ENCODE measurements around the gene NDC1. TPM values are rescaled to one million over a fixed set of nuclear protein-coding genes. Genes with fewer than 3 reads are reported as not detected.

The NDC1 gene
- total RNA-seq, 2 donors from 2014 or later: 32.4 to 38.7 TPM

GRCh38 chr1:53810497-53810896, 27.6 kb downstream of the NDC1 start:
- peaks cover 76% of the 10 kb centered on the region for H3K36me3 ChIP-seq (ENCODE audit: control insufficient read depth, insufficient read depth, low read length)
- H3K9me3 Mint-ChIP-seq: peaks cover 29% of the 10 kb centered on the region
- no peak overlapping the region for H3K9ac ChIP-seq (ENCODE audit: extremely low read depth, low read length, poor library complexity, severe bottlenecking)
- peaks cover 67% of the 10 kb centered on the region for H3K36me3 Mint-ChIP-seq (ENCODE audit: low read depth)
- H3K27me3 Mint-ChIP-seq (ENCODE audit: insufficient read depth): no peaks in the 10 kb centered on the region
- H3K9me3 ChIP-seq (ENCODE audit: control insufficient read depth, low read length): peaks cover 26% of the 10 kb centered on the region
- no peak overlapping the region for H3K4me3 Mint-ChIP-seq
- no peak overlapping the region for H3K27ac Mint-ChIP-seq
- H3K27ac ChIP-seq (ENCODE audit: low read depth, low read length): no peak overlapping the region
- H3K4me1 Mint-ChIP-seq: peaks cover 9% of the 10 kb centered on the region
- H3K27me3 ChIP-seq (ENCODE audit: control insufficient read depth, insufficient read depth, low read length, poor library complexity, severe bottlenecking): no peaks in the 10 kb centered on the region
- no peaks in the 10 kb centered on the region for H3K4me1 ChIP-seq (ENCODE audit: control insufficient read depth, insufficient read depth, low read length)
- WGBS, 2 experiments (ENCODE audit: insufficient coverage in 1 of 2, insufficient read length in 1 of 2): 94% methylated on average over 2 of the region's 2 CpGs; no CpG with 5 or more reads in 1 of the 2 experiments
- TF ChIP-seq CTCF (conservative IDR thresholded peaks at IDR 0.05): no peak
- DNase-seq: no peak
- H3K4me3 ChIP-seq (ENCODE audit: low read length): no peak overlapping the region

GRCh38 chr1:53810007-53810406, 28.1 kb downstream of the NDC1 start:
- no peak for DNase-seq
- no peak overlapping the region for H3K27ac Mint-ChIP-seq
- 97% methylated on average over 3 to 5 of the region's 5 CpGs for WGBS, 2 experiments (ENCODE audit: insufficient coverage in 1 of 2, insufficient read length in 1 of 2)
- no peaks in the 10 kb centered on the region for H3K27me3 Mint-ChIP-seq (ENCODE audit: insufficient read depth)
- peaks cover 77% of the 10 kb centered on the region for H3K36me3 ChIP-seq (ENCODE audit: control insufficient read depth, insufficient read depth, low read length)
- no peak overlapping the region for H3K4me3 ChIP-seq (ENCODE audit: low read length)
- H3K9me3 Mint-ChIP-seq: peaks cover 25% of the 10 kb centered on the region
- no peak overlapping the region for H3K27ac ChIP-seq (ENCODE audit: low read depth, low read length)
- H3K36me3 Mint-ChIP-seq (ENCODE audit: low read depth): peaks cover 67% of the 10 kb centered on the region
- no peak for TF ChIP-seq CTCF (conservative IDR thresholded peaks at IDR 0.05)
- H3K4me1 Mint-ChIP-seq: peaks cover 9% of the 10 kb centered on the region
- peaks cover 26% of the 10 kb centered on the region for H3K9me3 ChIP-seq (ENCODE audit: control insufficient read depth, low read length)
- no peaks in the 10 kb centered on the region for H3K27me3 ChIP-seq (ENCODE audit: control insufficient read depth, insufficient read depth, low read length, poor library complexity, severe bottlenecking)
- no peaks in the 10 kb centered on the region for H3K4me1 ChIP-seq (ENCODE audit: control insufficient read depth, insufficient read depth, low read length)
- no peak overlapping the region for H3K4me3 Mint-ChIP-seq
- H3K9ac ChIP-seq (ENCODE audit: extremely low read depth, low read length, poor library complexity, severe bottlenecking): no peak overlapping the region

- no peak overlapping the region for H3K27ac ChIP-seq (ENCODE audit: low read depth, low read length)
- H3K9me3 ChIP-seq (ENCODE audit: control insufficient read depth, low read length): peaks cover 15% of the 10 kb centered on the region
- H3K9ac ChIP-seq (ENCODE audit: extremely low read depth, low read length, poor library complexity, severe bottlenecking): no peak overlapping the region
- DNase-seq: no peak
- H3K36me3 ChIP-seq (ENCODE audit: control insufficient read depth, insufficient read depth, low read length): peaks cover 79% of the 10 kb centered on the region
- H3K36me3 Mint-ChIP-seq (ENCODE audit: low read depth): peaks cover 65% of the 10 kb centered on the region
- H3K4me1 Mint-ChIP-seq: peaks cover 9% of the 10 kb centered on the region
- TF ChIP-seq CTCF (conservative IDR thresholded peaks at IDR 0.05): no peak
- no peaks in the 10 kb centered on the region for H3K27me3 ChIP-seq (ENCODE audit: control insufficient read depth, insufficient read depth, low read length, poor library complexity, severe bottlenecking)
- 92 to 94% methylated on average over 4 to 5 of the region's 5 CpGs for WGBS, 2 experiments (ENCODE audit: insufficient coverage in 1 of 2, insufficient read length in 1 of 2)
- no peak overlapping the region for H3K4me3 ChIP-seq (ENCODE audit: low read length)
- no peaks in the 10 kb centered on the region for H3K4me1 ChIP-seq (ENCODE audit: control insufficient read depth, insufficient read depth, low read length)
- no peak overlapping the region for H3K27ac Mint-ChIP-seq
- peaks cover 13% of the 10 kb centered on the region for H3K9me3 Mint-ChIP-seq
- no peak overlapping the region for H3K4me3 Mint-ChIP-seq
- H3K27me3 Mint-ChIP-seq (ENCODE audit: insufficient read depth): no peaks in the 10 kb centered on the region
These were observed 30.2 kb downstream of the NDC1 start for GRCh38 chr1:53807916-53808315.

Data from endodermal cell (in vitro differentiated cells).